ENCODE results near the gene HNRNPA3. TPM values are rescaled to one million over a fixed set of nuclear protein-coding genes. Genes with fewer than 3 reads are reported as not detected.
"Not testable (repeated sequence)": the region's sequence is repeated elsewhere in the genome, so short reads cannot be mapped to it uniquely, and the experiment has no call there.

The HNRNPA3 gene
- total RNA-seq, 1 donor from 2014 or later = 184 TPM

DNA sequence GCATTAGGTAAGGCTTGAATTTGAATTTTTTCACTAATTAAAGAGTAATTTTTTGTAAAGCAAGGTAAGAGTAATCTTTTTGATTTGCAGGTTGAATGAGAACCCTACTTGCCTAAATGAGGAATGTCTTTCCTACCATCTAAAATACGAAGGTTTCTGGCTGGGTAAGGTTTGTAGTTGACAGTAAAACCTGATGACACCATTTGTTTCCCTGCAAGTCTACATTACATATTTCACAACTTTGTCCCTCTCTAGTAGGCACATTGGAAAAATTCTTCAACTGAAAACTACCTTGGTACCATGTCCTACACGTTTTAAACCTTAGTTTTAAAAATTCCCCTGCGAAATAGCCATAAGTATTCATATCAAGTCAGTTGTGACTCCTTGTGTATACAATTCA lies 9.4 kb downstream of the HNRNPA3 start:
- Mint-ChIP-seq H3K4me3 (ENCODE audit: unreplicated experiment) (no peak overlapping the region), H3K27ac (ENCODE audit: unreplicated experiment) (no peak overlapping the region), H3K4me1 (ENCODE audit: low read depth, unreplicated experiment) (peaks cover 18% of the 10 kb centered on the region), H3K9me3 (ENCODE audit: unreplicated experiment) (no peaks in the 10 kb centered on the region), H3K27me3 (ENCODE audit: low read depth, unreplicated experiment) (no peaks in the 10 kb centered on the region), H3K36me3 (ENCODE audit: low read depth, unreplicated experiment) (peaks cover 17% of the 10 kb centered on the region)
- Histone ChIP-seq H3K36me3 (ENCODE audit: insufficient read depth, low read length) (peaks cover 47% of the 10 kb centered on the region), H3K4me1 (ENCODE audit: insufficient read depth, low read length) (no peaks in the 10 kb centered on the region), H3K79me2 (ENCODE audit: insufficient read depth, low read length) (peaks cover 22% of the 10 kb centered on the region), H3K27ac (ENCODE audit: low read depth, low read length) (no peak overlapping the region), H3K27me3 (ENCODE audit: insufficient read depth, low read length) (no peaks in the 10 kb centered on the region), H3K4me3 (ENCODE audit: insufficient read depth, low read depth, low read length) (no peak overlapping the region), H3K9me3 (ENCODE audit: insufficient read depth, low read depth, low read length) (no peaks in the 10 kb centered on the region), H3K4me2 (ENCODE audit: low read length) (no peak overlapping the region), H2AFZ (ENCODE audit: low read depth, low read length) (no peak overlapping the region), H4K20me1 (ENCODE audit: insufficient read depth, low read length) (peaks cover 54% of the 10 kb centered on the region), H3K9ac (ENCODE audit: low read length) (no peak overlapping the region)
- DNase-seq (ENCODE audit: low read depth) = no peak
- peak; percentile 54 for FAIRE-seq
- TF ChIP-seq EZH2 (IDR thresholded peaks at IDR 0.05; ENCODE audit: insufficient read depth, low read length) = no peak
- TF ChIP-seq, protein P1, sequence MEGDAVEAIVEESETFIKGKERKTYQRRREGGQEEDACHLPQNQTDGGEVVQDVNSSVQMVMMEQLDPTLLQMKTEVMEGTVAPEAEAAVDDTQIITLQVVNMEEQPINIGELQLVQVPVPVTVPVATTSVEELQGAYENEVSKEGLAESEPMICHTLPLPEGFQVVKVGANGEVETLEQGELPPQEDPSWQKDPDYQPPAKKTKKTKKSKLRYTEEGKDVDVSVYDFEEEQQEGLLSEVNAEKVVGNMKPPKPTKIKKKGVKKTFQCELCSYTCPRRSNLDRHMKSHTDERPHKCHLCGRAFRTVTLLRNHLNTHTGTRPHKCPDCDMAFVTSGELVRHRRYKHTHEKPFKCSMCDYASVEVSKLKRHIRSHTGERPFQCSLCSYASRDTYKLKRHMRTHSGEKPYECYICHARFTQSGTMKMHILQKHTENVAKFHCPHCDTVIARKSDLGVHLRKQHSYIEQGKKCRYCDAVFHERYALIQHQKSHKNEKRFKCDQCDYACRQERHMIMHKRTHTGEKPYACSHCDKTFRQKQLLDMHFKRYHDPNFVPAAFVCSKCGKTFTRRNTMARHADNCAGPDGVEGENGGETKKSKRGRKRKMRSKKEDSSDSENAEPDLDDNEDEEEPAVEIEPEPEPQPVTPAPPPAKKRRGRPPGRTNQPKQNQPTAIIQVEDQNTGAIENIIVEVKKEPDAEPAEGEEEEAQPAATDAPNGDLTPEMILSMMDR (IDR thresholded peaks at IDR 0.05; ENCODE audit: insufficient read depth, low read depth, low read length) = no peak

DNA sequence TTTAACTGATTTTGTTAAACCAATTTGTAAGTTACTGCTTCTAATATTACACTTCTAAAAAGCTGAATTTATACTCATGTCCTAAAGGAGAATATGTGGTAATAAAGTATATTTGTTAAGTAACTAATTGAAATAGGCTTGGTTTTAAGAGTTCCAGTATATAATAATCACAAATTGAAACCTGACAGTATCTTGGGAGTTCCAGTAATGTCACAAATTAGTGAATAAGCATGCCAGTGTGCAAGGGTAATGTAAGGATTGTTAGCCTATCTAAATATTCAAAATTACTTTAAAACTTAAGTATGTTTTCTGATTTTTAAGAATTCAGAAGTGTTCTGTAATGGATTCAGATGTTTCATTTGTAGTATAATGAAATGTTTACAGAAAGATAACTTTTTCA lies 10.8 kb downstream of the HNRNPA3 start:
- H3K4me2 ChIP-seq (ENCODE audit: low read length); DNase-seq (ENCODE audit: low read depth); H3K27me3 Mint-ChIP-seq (ENCODE audit: low read depth, unreplicated experiment); H3K4me3 ChIP-seq (ENCODE audit: insufficient read depth, low read depth, low read length); H3K27ac Mint-ChIP-seq (ENCODE audit: unreplicated experiment); H3K27me3 ChIP-seq (ENCODE audit: insufficient read depth, low read length); H3K36me3 Mint-ChIP-seq (ENCODE audit: low read depth, unreplicated experiment); H3K4me3 Mint-ChIP-seq (ENCODE audit: unreplicated experiment); H3K79me2 ChIP-seq (ENCODE audit: insufficient read depth, low read length); H2AFZ ChIP-seq (ENCODE audit: low read depth, low read length); H3K9me3 ChIP-seq (ENCODE audit: insufficient read depth, low read depth, low read length); H3K9ac ChIP-seq (ENCODE audit: low read length); H3K27ac ChIP-seq (ENCODE audit: low read depth, low read length); FAIRE-seq; H3K9me3 Mint-ChIP-seq (ENCODE audit: unreplicated experiment); H3K4me1 Mint-ChIP-seq (ENCODE audit: low read depth, unreplicated experiment); H3K4me1 ChIP-seq (ENCODE audit: insufficient read depth, low read length): not testable (repeated sequence)
- H3K36me3 ChIP-seq (ENCODE audit: insufficient read depth, low read length) = peaks cover 35% of the 10 kb centered on the region
- peaks cover 40% of the 10 kb centered on the region for H4K20me1 ChIP-seq (ENCODE audit: insufficient read depth, low read length)

DNA sequence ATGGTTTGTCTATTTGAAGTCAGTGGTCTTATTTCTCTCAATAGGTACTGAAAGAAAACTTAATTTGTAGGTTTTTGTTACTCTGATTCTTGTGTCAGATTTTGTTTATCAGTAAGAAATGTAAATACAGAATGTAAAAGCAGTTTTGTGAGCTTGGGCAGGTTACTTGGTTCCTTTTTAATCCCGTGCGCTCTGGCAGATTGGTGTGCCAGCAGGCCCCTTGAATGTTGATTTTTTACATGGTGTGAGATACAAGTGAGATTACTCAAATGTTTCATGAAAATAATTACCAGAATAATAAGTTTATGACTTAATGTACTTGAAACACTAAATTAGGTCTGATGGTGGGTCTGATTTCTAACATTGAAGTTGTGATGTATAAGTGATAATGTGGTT lies 13.4 kb downstream of the HNRNPA3 start:
- Histone ChIP-seq H3K36me3 (ENCODE audit: insufficient read depth, low read length) (peaks cover 37% of the 10 kb centered on the region), H3K27me3 (ENCODE audit: insufficient read depth, low read length) (no peaks in the 10 kb centered on the region), H2AFZ (ENCODE audit: low read depth, low read length) (no peak overlapping the region), H3K9me3 (ENCODE audit: insufficient read depth, low read depth, low read length) (no peaks in the 10 kb centered on the region), H3K4me2 (ENCODE audit: low read length) (no peak overlapping the region), H4K20me1 (ENCODE audit: insufficient read depth, low read length) (peaks cover 23% of the 10 kb centered on the region), H3K4me3 (ENCODE audit: insufficient read depth, low read depth, low read length) (no peak overlapping the region), H3K4me1 (ENCODE audit: insufficient read depth, low read length) (no peaks in the 10 kb centered on the region), H3K79me2 (ENCODE audit: insufficient read depth, low read length) (no peaks in the 10 kb centered on the region), H3K9ac (ENCODE audit: low read length) (no peak overlapping the region), H3K27ac (ENCODE audit: low read depth, low read length) (no peak overlapping the region)
- peaks cover 15% of the 10 kb centered on the region for H3K36me3 Mint-ChIP-seq (ENCODE audit: low read depth, unreplicated experiment)
- no peak for FAIRE-seq
- peak overlapping the region; percentile 55 for H3K27ac Mint-ChIP-seq (ENCODE audit: unreplicated experiment)
- H3K9me3 Mint-ChIP-seq (ENCODE audit: unreplicated experiment) = no peaks in the 10 kb centered on the region
- H3K4me1 Mint-ChIP-seq (ENCODE audit: low read depth, unreplicated experiment) = peaks cover 7% of the 10 kb centered on the region
- TF ChIP-seq EZH2 (IDR thresholded peaks at IDR 0.05; ENCODE audit: insufficient read depth, low read length) = no peak
- TF ChIP-seq, protein P1 (IDR thresholded peaks at IDR 0.05; ENCODE audit: insufficient read depth, low read depth, low read length) = no peak
- H3K27me3 Mint-ChIP-seq (ENCODE audit: low read depth, unreplicated experiment) = no peaks in the 10 kb centered on the region
- no peak overlapping the region for H3K4me3 Mint-ChIP-seq (ENCODE audit: unreplicated experiment)
- DNase-seq (ENCODE audit: low read depth) = no peak
